GM15510 (cell line): ENCODE results near the gene ANKRD6.

Experiments used
- POLR2A ChIP-seq: IDR thresholded peaks from 3 replicates; pipeline ENCODE4 v1.6.1; 2011; ENCODE audit warnings: borderline replicate concordance; ENCODE audit not compliant: insufficient read length; ENCODE audit errors: extremely low read depth

Gene ANKRD6

GRCh38 chr6:89649682-89650081 is 216.7 kb downstream of the ANKRD6 start:
- no peak for TF ChIP-seq POLR2A

- no peak for TF ChIP-seq POLR2A
Observed at GRCh38 chr6:89650579-89650978, 217.6 kb downstream of the ANKRD6 start.

GRCh38 chr6:89655122-89655521 is 222.2 kb downstream of the ANKRD6 start:
- no peak for TF ChIP-seq POLR2A

- no peak for TF ChIP-seq POLR2A
Observed at GRCh38 chr6:89657445-89658158, 224.7 kb downstream of the ANKRD6 start.

DNA sequence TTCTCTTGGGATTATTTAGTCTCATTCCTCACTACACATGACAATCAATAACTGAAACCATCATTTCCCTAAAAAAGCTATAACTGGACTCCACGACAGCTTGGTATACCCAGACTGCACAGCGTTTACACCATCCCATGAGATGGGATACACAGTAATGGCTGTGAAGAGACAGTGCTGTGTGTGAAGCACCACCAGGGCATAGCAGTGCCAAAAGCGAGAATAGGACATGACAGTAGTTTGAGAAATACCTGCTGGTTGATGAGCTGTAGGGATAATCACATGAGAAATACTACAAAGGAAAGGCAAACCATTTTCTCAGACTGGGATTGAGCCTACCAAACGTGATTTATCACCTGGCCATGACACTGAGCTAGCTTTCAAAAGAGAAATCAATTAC is 228.0 kb downstream of the ANKRD6 start:
- no peak for TF ChIP-seq POLR2A

- no peak for TF ChIP-seq POLR2A
Observed at GRCh38 chr6:89661559-89661958, 228.6 kb downstream of the ANKRD6 start.

DNA sequence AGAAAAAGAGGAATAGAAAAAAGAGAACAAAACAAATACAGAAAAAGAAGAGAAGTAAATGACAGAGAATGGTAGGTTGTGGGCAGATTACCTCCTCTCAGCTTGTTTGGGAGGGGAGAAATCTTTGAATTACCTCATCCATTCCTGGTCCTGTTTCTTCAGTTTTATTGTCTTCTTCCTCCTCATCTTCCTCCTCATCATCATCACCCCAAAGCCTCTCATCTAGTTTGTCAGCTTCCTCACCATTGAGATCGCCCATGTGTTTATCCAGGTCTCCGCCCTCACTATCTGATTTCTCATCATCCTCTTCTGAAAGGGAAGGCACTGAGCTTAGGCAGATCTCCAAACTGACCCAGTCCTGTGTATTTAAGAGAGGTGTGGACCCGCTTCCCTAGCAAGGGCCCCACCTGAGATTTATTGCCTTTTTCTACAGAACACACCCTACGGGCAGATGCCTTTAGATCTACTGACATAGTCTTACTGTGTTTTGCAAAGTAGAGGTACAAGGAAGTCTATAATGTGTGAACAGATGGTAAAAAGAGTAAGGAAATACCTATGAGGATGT is 229.8 kb downstream of the ANKRD6 start:
- no peak for TF ChIP-seq POLR2A

DNA sequence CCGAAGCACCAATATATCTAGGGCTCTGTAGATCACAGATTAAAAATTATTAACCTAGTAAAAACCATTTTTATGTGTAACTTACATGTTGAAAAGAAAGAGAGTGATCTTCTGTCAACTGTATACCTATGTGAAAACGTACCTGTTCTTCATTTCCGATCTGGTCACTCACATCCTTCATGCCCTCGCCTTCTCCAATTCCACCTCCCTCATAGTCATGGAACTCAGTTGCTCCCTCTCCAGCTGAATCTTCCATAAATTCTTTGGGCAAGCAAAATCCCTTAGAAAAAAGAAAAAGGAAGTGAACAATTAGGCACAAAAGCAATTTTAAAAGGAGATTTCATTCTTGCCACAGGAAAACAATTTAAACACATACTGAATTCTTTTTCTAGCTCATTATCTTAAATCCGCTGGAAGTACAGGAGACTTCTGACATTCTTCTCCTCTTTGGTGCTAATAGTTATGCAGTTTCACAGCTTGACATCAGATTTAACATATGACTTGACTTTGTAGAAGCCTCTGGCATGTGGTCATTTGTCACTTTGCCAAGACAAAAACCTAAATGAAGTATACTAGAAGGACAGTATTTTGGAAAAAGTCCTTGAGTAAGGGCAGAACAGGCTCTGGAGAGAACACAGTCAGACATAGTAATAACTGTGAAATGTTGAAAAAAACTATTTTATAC is 235.1 kb downstream of the ANKRD6 start:
- TF ChIP-seq POLR2A: no peak

- no peak for TF ChIP-seq POLR2A
Observed at GRCh38 chr6:89669002-89669401, 236.1 kb downstream of the ANKRD6 start.

- no peak for TF ChIP-seq POLR2A
Observed at GRCh38 chr6:89670935-89671565, 238.1 kb downstream of the ANKRD6 start.

- no peak for TF ChIP-seq POLR2A
Observed at GRCh38 chr6:89675949-89676748, 243.2 kb downstream of the ANKRD6 start.

- TF ChIP-seq POLR2A: no peak
Observed at GRCh38 chr6:89678531-89678930, 245.6 kb downstream of the ANKRD6 start.

- no peak for TF ChIP-seq POLR2A
Observed at GRCh38 chr6:89679215-89680120, 246.5 kb downstream of the ANKRD6 start.

- no peak for TF ChIP-seq POLR2A
Observed at GRCh38 chr6:89680150-89680549, 247.2 kb downstream of the ANKRD6 start.
